HFFc6 (cell line): ENCODE results near the gene CHCHD1. TPM values are rescaled to one million over a fixed set of nuclear protein-coding genes. Genes with fewer than 3 reads are reported as not detected.

Experiments
- DNase-seq: peaks from one replicate; pipeline ENCODE4 v3.0.0-alpha.2; 2018
- H3K27ac Mint-ChIP-seq: 2 replicates; pipeline ENCODE4 v1.8.0; 2020; ENCODE audit warnings: mild to moderate bottlenecking, mixed read lengths
- H3K27me3 Mint-ChIP-seq: 2 replicates; pipeline ENCODE4 v1.8.0; 2021; ENCODE audit warnings: mild to moderate bottlenecking, moderate library complexity, mixed read lengths; ENCODE audit not compliant: insufficient read depth
- H3K36me3 Mint-ChIP-seq: 2 replicates; pipeline ENCODE4 v1.8.0; 2021; ENCODE audit warnings: low read depth, mixed read lengths
- H3K4me1 Mint-ChIP-seq: 2 replicates; pipeline ENCODE4 v1.8.0; 2020; ENCODE audit warnings: low read depth, mixed read lengths
- H3K4me3 Mint-ChIP-seq: 2 replicates; pipeline ENCODE4 v1.8.0; 2020; ENCODE audit warnings: mild to moderate bottlenecking, moderate library complexity, mixed read lengths
- H3K9me3 Mint-ChIP-seq: 2 replicates; pipeline ENCODE4 v1.8.0; 2020; ENCODE audit warnings: mild to moderate bottlenecking, mixed read lengths
- total RNA-seq, 6 experiments: library from RNA; stranded (reverse); fragmentation: NEBNext Ultra II Directional; extraction: Animal tissue kit (Norgen Biotek cat#: 25700); gene quantifications; 2 replicates in 1 of 6; 3 replicates in 5 of 6; pipeline ENCODE4 v1.2.3, GENCODE V29; 2021
- TF ChIP-seq, protein P1 (sequence below): fragments of 200-600 bp; sonication (generic); IDR thresholded peaks from 2 replicates; pipeline ENCODE4 v1.5.0; 2021; ENCODE audit warnings: antibody characterized with exemption, mild to moderate bottlenecking

CHCHD1 gene
- total RNA-seq, 6 experiments from 2014 or later: 27.1 to 34.7 (median 30.6) TPM

DNA sequence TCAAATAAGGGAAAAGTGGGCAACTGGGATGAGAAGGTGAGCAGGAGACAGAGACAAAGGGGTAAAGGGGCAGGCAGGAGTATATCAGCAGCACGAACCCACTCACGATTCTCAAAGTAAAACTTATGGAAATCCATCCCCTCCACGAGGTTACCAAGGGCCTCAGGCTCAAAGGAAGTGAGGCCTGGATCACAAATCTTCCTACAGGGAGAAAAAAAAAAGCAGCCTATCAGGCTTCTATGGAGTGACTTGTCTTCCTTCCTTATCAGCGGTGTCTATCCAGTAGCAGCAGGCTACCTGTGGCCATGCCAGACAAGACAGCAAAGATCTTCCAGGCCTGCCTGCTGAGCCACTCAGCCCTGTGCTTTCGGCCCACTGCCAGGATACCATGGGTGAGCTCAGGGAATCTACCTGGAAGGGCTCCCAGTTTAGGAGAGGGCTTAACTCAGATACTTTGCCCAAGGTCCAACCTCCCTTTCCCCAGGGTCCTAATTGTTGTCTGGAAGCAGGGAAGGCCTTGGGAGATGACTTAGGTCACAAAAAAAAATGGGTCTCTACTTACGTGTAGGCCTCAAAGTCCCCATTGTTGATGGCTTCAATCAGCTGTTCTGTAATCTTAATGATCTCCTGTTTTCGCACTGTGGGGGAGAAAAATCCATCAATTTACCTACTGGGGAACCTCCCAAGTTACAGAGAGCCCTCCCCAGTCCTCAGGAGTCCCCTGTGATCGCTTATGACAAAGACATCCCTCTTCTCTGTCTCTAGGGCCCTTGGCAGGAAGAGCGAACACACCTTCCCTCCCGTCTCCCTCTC is 35.3 kb downstream of the CHCHD1 start:
- peak overlapping the region; percentile 89 for H3K27ac Mint-ChIP-seq
- H3K27me3 Mint-ChIP-seq: no peaks in the 10 kb centered on the region; the same call in none of the 2 replicates
- no peak overlapping the region for H3K4me3 Mint-ChIP-seq
- H3K36me3 Mint-ChIP-seq: peaks cover 23% of the 10 kb centered on the region
- H3K4me1 Mint-ChIP-seq: peaks cover 40% of the 10 kb centered on the region
- TF ChIP-seq, protein P1, sequence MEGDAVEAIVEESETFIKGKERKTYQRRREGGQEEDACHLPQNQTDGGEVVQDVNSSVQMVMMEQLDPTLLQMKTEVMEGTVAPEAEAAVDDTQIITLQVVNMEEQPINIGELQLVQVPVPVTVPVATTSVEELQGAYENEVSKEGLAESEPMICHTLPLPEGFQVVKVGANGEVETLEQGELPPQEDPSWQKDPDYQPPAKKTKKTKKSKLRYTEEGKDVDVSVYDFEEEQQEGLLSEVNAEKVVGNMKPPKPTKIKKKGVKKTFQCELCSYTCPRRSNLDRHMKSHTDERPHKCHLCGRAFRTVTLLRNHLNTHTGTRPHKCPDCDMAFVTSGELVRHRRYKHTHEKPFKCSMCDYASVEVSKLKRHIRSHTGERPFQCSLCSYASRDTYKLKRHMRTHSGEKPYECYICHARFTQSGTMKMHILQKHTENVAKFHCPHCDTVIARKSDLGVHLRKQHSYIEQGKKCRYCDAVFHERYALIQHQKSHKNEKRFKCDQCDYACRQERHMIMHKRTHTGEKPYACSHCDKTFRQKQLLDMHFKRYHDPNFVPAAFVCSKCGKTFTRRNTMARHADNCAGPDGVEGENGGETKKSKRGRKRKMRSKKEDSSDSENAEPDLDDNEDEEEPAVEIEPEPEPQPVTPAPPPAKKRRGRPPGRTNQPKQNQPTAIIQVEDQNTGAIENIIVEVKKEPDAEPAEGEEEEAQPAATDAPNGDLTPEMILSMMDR: no peak
- H3K9me3 Mint-ChIP-seq: no peaks in the 10 kb centered on the region
- DNase-seq: no peak

GRCh38 chr10:73817826-73818225 is 36.0 kb downstream of the CHCHD1 start:
- no peak for DNase-seq
- Mint-ChIP-seq H3K9me3 (no peaks in the 10 kb centered on the region), H3K36me3 (peaks cover 28% of the 10 kb centered on the region), H3K27ac (peak overlapping the region; percentile 89), H3K4me3 (no peak overlapping the region), H3K27me3 (no peaks in the 10 kb centered on the region; the same call in none of the 2 replicates), H3K4me1 (peaks cover 35% of the 10 kb centered on the region)
- TF ChIP-seq, protein P1: no peak

DNA sequence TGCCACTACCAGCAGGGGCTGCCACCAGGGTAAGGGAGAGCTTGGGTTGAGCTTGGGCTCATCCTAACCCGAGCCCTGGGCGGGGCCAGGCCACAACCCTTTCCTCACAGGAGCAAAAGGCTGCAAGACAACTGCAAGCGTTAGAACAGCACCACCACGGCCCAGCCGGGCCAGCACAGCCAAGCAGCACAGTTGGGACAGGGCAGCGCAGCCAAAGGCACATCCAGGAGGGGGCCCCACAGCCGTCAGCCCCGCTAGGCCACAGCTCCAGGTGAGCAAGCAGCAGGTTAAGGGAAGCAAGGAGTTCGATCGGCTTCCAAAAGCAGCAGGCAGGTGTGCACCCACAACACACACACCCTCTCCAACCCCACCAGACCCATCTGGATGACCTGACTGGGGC is 36.6 kb downstream of the CHCHD1 start:
- no peak for DNase-seq
- Mint-ChIP-seq H3K4me1 (peaks cover 35% of the 10 kb centered on the region), H3K9me3 (no peaks in the 10 kb centered on the region), H3K36me3 (peaks cover 28% of the 10 kb centered on the region), H3K27ac (peak overlapping the region; percentile 89; the same call in 1 of the 2 replicates), H3K4me3 (no peak overlapping the region), H3K27me3 (no peaks in the 10 kb centered on the region; the same call in none of the 2 replicates)
- TF ChIP-seq, protein P1: peak; percentile 42

DNA sequence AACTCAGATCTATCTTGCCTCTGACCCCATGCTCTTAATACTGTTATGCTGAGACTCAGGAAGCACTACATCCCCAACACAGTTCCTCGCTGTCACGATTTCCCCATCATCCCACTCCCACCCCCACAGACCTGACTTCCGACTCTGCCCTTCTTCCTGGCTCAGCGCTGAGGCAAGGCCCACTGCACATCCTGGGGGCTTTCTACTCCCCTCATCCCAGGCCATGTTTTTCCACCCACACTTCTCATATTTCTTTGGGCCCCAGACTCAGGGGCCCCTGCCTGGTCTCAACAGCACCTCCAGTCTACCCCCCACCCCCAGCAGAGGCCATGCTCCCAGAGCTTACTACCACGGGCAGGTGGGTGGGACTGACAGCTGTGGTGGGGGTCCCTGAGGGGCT is 37.2 kb downstream of the CHCHD1 start:
- DNase-seq: no peak
- peaks cover 35% of the 10 kb centered on the region for H3K4me1 Mint-ChIP-seq
- peak overlapping the region; percentile 2; the same call in 1 of the 2 replicates for H3K27ac Mint-ChIP-seq
- H3K36me3 Mint-ChIP-seq: peaks cover 28% of the 10 kb centered on the region
- TF ChIP-seq, protein P1: no peak
- H3K4me3 Mint-ChIP-seq: no peak overlapping the region
- no peaks in the 10 kb centered on the region; the same call in 1 of the 2 replicates for H3K27me3 Mint-ChIP-seq
- no peaks in the 10 kb centered on the region for H3K9me3 Mint-ChIP-seq

- H3K36me3 Mint-ChIP-seq: peaks cover 28% of the 10 kb centered on the region
- peaks cover 35% of the 10 kb centered on the region for H3K4me1 Mint-ChIP-seq
- H3K4me3 Mint-ChIP-seq: no peak overlapping the region
- H3K27me3 Mint-ChIP-seq: no peaks in the 10 kb centered on the region; the same call in 1 of the 2 replicates
- TF ChIP-seq, protein P1: peak; percentile 52
- DNase-seq: no peak
- H3K9me3 Mint-ChIP-seq: no peaks in the 10 kb centered on the region
- peak overlapping the region; percentile 63 for H3K27ac Mint-ChIP-seq
Measured at GRCh38 chr10:73819513-73820093, 37.8 kb downstream of the CHCHD1 start.
